ENCODE results near the gene MOCOS.

DNA sequence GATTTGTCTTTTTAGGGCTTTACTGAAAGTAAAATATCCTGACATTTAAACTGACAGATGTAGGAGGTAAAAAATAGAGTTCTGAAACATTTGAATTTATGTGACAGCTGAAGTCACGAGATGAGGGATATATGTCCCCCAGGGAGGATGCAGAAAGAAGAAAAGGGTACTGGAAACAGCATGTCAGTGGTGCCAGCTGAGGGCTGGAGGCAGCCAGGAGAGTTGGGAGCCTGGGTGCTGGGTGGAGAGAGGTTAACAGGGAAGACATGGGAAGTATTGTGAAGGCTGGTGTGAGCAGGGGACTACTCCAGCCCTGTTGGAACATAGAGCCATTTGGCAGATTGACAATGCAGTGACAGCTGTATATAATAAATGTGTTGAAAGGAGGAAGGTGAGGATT, 11.8 kb upstream of the MOCOS start:
- TF ChIP-seq HCFC1 (IDR thresholded peaks at IDR 0.05; ENCODE audit: low read depth, low read length) (no peak), KLF9 (CRISPR knock-in tag; IDR thresholded peaks at IDR 0.05; ENCODE audit: low read depth) (no peak), JUND (CRISPR knock-in tag; IDR thresholded peaks at IDR 0.05) (no peak), CEBPB (IDR thresholded peaks at IDR 0.05; ENCODE audit: borderline replicate concordance, low read depth, low read length) (no peak), SIN3A (IDR thresholded peaks at IDR 0.05; ENCODE audit: borderline replicate concordance, low read depth, low read length) (no peak), ZBTB20 (CRISPR knock-in tag; IDR thresholded peaks at IDR 0.05; ENCODE audit: borderline replicate concordance, low read depth) (no peak), REST (IDR thresholded peaks at IDR 0.05; ENCODE audit: borderline replicate concordance in 1 of 2, low read depth in 1 of 2, low read length in 2 of 2) (no peak), SALL1 (CRISPR knock-in tag; IDR thresholded peaks at IDR 0.05) (no peak), PREB (CRISPR knock-in tag; IDR thresholded peaks at IDR 0.05) (no peak), NFYB (CRISPR knock-in tag; IDR thresholded peaks at IDR 0.05) (no peak), FLYWCH1 (CRISPR knock-in tag; IDR thresholded peaks at IDR 0.05) (no peak), RNF2 (conservative IDR thresholded peaks at IDR 0.05; ENCODE audit: low read depth) (no peak)
- TF ChIP-seq, protein P1, sequence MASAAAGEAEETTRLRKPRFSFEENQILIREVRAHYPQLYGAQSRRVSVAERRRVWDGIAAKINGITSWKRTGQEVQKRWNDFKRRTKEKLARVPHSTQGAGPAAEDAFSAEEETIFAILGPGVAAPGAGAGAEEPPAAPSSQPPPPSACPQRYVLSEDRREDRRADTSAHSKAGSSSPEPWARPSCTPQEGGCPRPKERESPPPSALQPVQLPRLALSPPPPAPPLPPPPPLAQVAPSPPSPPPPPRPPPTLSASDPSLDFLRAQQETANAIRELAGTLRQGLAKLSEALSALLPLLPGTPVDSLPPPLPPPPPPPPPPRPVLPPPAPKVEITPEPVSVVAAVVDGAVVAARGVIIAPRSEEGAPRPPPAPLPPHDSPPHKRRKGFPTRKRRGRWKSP (CRISPR knock-in tag; IDR thresholded peaks at IDR 0.05) = no peak
